B cell (primary cell): Measurements from ENCODE around the gene EXD2.

Source experiments
- EZH2 ChIP-seq: IDR thresholded peaks from 2 replicates; pipeline ENCODE4 v1.6.1; 2012; ENCODE audit warnings: borderline replicate concordance, low read depth, mild to moderate bottlenecking, moderate library complexity, low read length; ENCODE audit not compliant: insufficient read depth, poor library complexity, severe bottlenecking
- TF ChIP-seq, protein P1 (sequence below): fragments of 200-600 bp; IDR thresholded peaks from one replicate; pipeline ENCODE4 v1.8.0; 2022; ENCODE audit warnings: antibody characterized with exemption, mild to moderate bottlenecking

DNA sequence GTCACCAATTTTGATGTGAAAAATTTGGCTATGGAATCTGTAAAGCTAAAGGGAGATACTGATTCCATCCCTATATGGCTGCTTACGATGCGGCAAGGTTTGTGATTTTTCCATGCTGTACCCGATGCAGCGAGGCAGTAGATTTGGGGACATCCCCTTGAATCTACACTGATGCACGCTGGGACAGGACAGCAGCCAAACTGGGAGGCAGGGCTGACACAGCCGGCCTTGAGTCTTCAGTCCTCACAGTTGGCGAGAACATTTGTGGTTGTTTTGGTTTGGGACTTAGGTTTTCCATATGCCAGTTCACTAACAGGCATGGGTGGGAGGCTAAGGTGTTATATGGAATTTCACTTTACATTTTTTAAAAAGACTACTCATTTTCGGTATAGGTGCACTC, 72.5 kb downstream of the EXD2 start:
- TF ChIP-seq, protein P1, sequence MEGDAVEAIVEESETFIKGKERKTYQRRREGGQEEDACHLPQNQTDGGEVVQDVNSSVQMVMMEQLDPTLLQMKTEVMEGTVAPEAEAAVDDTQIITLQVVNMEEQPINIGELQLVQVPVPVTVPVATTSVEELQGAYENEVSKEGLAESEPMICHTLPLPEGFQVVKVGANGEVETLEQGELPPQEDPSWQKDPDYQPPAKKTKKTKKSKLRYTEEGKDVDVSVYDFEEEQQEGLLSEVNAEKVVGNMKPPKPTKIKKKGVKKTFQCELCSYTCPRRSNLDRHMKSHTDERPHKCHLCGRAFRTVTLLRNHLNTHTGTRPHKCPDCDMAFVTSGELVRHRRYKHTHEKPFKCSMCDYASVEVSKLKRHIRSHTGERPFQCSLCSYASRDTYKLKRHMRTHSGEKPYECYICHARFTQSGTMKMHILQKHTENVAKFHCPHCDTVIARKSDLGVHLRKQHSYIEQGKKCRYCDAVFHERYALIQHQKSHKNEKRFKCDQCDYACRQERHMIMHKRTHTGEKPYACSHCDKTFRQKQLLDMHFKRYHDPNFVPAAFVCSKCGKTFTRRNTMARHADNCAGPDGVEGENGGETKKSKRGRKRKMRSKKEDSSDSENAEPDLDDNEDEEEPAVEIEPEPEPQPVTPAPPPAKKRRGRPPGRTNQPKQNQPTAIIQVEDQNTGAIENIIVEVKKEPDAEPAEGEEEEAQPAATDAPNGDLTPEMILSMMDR = no peak
- no peak for TF ChIP-seq EZH2
